HG02981 (cell line): Measurements from ENCODE around the gene PARD3.

ENCODE experiments used
- ATAC-seq: cut with Tn5 transposase; IDR thresholded peaks from one replicate; pipeline ENCODE4 v1.9.1; 2021; ENCODE audit warnings: mild to moderate bottlenecking, moderate library complexity; ENCODE audit not compliant: unreplicated experiment

PARD3 gene

DNA sequence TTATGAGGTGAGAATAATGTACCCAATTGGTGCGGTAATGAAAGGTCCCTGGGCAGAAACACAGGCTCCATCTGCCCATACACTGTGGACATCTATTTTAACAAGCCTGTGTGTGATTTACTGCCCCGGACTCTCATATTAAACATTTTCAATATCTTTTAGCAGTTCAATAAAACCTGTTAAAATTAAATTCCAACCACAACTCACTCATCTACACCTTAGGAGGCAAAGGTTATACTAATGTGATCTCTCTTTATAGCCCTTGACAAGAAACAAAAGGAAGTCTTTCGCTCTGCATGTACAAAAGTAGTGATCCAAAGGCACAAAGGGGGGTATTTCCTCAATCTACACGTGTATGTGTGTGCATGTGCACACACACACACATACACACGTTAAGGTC is 186.0 kb downstream of the PARD3 start:
- ATAC-seq, result no peak

DNA sequence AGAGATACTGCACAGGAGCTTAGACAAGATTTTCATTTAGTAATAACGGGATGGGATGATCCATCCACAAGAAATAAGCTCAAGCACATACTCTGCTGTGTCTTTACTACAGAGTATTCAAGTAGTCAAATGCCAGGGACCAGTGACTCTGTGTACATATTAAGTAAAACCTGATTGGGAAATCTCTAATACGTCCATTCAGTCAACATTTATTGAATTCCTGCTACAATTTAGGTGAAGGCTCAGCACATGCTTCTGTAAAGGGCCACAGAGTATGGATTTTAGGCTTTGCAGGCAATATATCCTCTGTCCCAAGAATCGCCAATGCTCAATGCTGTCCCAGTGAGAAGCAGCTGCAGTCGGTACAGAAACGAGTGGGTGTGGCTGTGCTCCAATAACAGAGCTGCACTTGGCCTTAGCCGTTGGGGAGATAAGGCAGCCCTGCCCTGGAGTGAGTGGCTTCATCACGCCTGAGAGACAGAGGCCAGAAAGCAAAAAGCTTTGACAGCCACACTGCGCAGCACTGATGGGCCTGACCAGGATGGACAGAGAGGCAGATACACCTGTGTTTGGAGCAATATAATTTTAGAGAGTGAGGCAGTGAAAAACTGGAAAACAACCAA is 186.8 kb downstream of the PARD3 start:
- no peak for ATAC-seq

DNA sequence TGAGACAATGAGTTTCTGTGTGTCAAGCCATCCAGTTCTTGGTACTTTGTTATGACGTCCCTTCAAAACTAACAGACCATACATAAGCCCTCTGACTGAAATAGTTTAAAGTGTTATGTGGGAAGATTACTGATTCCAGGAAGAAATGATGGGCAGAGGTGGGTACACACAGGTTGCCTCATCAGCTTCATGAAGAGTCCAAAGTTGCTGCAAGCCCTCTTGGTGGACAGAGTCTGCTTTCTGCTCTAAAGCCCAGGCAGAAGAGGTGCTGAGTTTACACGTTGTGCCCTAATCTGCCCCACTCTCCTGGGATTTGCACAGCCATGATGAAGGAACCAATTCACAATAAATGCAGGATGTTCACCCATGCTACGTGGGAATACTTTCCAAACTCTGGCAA is 187.4 kb downstream of the PARD3 start:
- ATAC-seq, result no peak

DNA sequence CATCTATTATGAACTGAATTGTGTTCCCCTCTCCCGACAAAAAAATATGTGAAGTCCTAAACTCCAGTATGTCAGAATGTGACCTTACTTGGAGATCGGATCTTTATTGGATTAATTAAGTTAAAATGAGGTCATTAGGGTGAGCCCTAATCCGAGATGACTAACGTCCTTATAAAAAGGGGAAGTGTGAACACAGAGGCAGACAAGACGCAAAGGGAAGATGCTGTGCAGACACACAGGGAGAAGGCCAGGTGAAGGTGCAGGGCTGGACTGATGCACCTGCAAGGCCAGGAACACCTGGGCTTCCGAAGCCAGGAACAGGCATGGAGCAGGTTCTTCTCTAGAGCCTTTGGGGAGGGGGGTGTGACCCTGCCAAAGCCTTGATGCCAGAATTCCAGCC is 187.8 kb downstream of the PARD3 start:
- ATAC-seq, result no peak

DNA sequence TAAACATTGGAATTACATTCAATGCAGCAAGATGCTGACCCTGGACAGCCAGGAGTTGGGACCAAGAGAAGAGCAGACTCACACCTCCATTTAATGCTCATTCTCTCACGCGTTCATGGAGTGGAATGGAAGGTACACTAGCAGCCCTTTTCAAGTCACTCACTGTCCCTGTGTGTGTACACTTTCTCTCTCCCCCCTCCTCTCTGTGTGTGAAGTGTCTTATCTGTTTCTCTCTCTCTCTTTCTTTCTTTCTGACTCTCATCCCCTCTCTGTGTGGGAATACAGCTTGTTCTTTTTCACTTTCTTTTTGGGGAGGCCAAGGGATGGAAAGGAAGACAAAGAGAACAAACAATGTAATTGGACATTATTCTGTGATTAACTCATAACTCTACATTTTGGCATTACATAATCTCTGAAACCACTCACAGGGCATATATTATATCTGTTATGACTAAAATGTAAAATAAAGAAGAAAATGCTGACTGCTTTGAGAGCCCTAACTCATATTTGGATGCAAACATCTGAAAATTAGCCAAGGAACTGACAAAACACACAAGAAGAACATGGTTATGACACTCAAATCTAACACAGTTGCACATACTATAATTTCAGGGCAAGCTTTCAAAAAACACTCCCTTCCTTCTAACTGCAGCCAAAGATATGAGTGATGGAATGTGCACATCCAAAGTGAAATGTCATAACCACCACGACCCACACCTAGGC is 188.8 kb downstream of the PARD3 start:
- no peak for ATAC-seq

DNA sequence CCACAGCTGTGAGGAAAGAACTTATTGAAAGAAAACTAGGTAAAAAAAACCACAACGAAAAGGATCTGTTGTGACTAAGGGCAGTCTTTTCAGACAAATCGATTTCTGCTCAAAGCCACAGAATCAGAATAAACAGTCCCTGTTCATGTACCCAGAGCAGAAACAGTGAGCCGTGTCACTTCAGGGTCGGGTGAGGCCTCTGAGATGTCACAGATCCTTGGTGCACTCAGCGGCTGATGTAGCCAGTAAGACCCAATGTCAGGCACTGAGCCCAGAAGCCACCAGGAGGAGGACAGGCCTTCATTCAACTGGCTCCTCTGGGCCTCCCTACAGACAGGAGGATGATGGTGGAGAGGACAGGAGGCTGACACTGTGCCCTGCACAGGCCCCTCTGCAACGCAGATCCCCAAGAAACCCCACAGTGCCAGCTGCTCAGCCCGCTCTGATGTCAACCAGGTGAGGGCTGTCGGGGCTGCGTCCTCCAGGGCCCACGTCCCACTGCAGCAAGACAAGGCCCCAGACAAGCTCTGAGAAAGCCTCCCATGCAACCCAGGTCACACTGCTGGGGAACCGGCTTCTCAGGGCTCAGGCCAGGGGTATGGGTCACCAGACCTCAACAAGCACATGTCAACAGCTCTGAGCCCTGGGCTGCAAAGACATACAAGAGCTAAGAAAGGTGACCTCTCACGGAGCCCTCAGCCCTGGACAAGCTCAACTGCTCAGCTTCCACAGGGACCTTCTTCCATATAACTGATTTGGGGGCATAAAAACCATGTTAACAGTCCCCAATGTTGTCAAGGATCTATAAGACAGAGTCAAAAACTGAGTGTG is 190.6 kb downstream of the PARD3 start:
- no peak for ATAC-seq

DNA sequence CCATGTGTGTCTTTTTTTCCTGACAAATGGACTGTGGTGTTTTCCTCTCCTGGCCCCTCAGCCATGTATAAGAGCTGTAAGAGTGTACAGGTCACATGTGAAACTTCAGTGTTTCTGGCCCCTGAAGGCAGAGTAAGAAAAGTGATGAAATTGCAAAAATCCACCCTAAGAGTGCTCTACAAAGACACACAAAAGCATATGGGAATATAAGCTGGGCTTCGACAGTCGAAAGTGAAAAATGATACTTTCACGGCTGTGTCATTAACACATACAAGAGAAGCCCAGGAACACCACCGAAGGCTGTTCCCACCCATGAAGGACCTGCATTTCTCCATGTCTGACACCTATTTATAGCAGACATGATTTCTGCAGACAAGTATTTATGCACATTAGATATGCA is 192.2 kb downstream of the PARD3 start:
- no peak for ATAC-seq

DNA sequence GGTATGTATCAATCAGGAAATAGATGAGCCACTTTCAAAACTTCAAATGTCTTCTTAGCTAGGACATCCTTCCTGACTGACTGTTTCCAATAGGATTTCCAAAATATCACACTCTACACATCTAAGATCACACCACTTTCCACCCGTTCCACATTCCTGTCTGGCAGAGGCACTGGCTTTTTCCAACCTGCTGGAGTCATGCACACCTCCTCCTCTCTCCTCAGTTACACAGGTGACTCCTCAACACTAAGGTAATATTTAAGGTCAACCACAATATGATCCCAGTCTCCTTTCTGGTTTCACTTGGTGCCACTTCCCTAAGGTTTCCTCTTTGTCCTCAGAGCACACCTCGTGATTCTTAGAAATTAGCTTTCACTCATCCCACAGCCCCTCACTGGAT is 196.5 kb downstream of the PARD3 start:
- ATAC-seq, result no peak

DNA sequence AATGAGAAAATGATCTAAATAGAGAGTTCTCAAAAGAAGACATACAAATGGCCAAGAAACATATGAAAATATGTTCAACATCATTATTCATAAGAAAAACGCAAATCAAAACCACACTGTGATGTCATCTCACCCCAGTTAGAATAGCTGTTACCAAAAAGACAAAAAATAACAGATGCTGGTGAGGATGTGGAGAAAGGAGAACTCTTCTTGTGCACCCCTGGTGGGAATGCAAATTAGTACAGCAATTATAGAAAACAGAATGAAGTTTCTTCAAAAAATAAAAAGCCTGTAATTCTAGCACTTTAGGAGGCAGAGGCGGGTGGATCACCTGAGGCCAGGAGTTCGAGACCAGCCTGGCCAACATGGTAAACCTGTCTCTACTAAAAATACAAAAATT is 199.3 kb downstream of the PARD3 start:
- ATAC-seq, result peak; percentile 80

DNA sequence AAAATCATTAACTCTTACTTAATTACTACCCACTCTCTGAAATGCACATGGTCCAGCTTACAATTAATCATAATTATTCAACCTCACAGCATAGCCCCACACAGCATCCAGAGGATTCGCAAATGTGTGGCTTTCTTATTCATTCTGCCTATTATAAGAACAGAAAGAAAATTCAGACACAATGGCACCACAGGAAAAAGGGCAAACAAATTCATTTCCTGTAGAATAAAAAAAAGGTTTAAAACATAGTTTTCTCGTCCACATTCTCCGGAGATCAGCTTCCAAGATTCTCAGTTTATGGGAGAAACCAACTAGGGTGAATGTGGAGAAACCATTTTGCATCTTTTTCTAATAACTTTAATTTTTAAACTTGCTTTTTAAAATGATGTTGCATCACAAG is 201.6 kb downstream of the PARD3 start:
- no peak for ATAC-seq

DNA sequence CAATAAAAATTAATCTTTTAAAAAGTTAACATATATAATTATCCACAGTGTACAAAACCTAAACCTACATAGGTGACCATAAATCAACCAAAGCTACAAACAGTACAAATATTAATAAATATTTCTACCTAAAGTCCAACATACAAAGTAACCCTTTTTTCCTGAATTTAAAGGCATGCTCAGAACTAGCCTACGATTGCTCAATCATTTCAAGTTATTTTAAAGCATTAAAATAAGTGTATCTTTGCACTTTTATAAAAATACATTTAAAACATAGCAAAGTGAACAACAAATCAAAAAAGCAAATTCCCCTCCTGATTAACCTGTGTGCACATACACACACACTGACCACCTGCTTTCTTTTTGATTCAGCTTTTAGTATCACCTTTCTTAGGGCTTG is 202.2 kb downstream of the PARD3 start:
- ATAC-seq, result no peak

DNA sequence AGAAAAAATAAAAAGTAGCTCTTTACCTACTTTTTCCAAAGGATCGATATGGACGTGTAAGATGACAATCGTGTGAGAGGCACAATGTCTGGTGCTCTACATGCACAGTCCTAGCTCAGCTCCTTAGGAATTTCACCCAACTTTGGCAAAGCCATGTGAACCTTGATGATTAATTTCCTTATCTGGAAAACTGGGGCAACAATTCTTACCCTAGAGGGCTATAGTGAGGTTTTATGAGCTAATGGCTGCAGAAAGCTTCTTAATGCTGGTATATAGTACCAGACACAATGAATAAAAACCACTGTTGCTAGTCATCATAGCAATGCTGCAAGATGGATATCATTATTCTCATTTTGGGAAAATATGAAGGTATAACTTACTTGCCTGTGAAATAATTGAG is 202.7 kb downstream of the PARD3 start:
- ATAC-seq, result no peak

DNA sequence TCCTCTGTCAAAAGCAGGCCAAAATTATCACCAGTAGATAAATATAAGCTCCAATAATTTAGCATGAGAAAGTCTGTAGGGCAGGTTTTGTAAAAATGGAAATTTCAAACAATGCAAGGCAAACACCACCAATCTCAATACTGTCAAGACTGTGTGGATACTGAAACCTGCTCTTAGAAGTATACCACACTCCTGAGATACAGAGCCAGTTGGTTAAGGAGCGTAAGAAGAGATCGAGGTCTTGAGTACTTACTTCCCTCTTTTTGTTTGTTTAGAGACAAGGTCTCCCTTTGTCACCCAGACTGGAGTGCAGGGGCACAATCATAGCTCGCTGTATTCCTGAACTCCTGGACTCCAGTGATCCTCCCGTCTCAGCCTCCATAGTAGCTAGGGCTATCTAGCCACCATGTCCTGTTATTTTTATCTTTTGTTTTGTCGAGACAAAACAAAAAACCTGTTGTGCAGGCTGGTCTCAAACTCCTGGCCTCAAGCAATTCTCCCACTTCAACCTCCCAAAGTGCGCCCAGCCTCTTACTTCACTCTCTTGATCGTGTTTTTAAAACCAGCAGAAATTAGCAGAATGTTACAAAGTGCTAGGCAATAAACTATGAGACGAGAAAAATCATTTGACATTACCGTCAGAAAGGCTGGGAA is 205.7 kb downstream of the PARD3 start:
- ATAC-seq, result peak; percentile 61

DNA sequence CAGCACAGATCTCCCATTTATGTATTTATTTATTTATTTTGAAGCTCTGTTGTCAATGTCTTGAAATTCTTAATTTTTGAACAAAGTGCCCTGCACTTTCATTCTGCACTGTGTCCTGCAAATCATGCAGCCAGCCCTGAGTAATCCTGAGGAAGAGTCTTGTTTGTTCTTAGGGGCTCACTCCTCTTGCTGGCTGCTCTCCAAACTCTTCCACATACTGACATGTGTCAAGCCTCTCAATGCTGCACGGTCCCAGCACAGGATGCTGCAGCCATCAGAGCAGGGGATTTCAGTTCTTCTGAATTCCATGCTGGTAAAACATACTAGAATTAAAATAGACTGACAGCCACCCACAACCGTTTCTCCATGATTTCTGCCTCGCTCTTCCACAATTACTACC is 207.2 kb downstream of the PARD3 start:
- ATAC-seq, result no peak

DNA sequence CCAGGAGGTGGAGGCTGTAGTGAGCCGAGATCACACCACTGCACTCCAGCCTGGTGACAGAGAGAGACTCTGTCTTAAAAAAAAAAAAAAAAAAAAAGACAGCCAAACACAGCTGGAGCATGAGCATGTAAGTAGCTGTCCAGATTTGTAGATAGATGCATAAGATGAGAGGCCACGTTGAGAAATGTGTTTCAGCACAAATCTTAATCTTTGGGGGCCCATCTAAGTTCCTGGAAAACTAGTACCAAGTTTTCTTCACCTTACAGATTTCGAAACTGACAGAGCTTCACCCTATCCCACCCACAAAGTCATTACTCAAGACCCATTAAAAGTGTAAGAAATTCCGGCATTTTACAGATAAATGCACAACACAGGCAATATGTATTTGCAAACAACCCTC is 208.2 kb downstream of the PARD3 start:
- no peak for ATAC-seq

DNA sequence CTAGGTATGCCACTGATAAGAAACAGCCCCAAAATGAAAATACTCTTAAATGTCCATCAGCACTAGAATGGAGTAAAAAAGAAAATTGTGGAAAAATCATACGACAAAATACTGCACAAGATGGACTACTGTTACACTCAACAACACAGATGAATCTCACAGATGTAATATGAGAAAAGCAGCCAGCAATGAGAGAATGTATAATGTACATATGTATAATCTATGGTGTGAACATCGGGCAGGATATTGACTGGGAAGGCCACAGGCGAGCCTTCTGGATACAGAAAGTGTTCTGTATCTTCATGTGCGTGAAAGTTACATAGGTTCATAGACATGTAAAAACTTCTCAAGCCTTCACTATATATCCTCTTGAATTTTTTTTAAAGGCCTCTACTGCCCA is 212.6 kb downstream of the PARD3 start:
- no peak for ATAC-seq

DNA sequence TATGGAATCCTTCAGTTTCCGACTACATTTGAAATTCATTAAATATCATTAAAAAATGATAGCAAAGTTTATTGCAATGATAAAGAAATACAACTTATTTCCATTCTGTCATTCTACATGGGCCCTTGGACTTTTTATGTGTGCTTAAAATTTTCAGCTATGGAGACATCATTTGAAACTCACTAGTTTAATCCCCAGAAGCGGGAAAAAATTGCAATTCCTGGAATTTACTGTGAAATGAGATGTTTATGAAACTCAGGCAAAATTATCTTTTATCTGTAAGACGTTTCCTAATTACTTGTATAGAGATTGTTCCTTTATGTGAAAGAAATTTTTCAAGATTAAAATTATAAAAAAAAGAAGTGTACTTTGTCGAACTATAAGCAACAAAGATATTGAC is 213.4 kb downstream of the PARD3 start:
- no peak for ATAC-seq

DNA sequence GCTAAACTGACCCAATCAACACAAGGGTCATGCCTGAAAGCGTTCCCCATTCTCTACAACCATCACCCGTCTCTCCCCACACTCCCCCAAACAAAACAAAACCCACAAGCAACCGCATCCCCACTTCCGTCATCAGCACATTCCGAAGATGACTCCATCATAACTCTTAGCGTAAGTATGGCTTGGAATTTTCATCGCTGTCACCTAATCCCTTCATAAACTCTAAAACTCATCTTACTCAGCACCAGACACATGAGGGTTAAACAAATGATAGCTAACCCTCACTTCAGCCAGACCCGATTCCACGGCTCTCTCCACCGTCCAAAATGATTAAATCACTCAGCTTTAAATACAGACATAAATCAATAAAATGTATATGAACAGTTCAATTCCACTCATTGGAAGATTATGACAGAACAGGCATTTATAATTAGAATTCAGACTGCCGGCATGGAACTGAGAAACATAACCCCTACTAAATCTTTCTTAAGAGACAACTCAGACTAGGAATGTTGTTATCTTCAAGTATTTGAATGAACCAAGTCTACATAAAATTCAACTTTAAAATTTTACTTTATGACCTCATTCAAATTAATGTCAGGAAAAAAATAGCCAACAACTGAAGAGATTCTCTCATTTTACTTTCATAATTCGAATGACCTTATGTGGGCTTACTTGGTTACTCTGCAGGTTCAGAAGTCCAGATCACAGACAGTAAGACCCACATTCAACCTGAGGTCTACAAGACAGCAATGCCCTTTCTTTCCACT is 215.9 kb downstream of the PARD3 start:
- no peak for ATAC-seq

DNA sequence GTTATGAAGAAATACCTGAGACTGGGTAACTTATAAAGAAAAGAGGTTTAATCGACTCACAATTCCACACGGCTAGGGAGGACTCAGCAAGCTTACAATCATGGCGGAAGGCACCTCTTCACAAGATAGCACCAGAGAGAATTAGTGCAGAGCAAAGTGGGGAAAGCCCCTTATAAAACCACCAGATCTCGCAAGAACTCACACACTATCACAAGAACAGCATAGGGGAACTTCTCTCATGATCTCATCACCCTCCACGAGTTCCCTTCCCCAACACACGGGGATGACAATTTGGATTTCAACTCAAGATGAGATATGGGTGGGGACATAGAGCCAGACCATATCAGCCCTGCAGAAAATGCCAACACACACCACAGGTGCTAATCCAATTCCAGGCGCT is 218.7 kb downstream of the PARD3 start:
- no peak for ATAC-seq

DNA sequence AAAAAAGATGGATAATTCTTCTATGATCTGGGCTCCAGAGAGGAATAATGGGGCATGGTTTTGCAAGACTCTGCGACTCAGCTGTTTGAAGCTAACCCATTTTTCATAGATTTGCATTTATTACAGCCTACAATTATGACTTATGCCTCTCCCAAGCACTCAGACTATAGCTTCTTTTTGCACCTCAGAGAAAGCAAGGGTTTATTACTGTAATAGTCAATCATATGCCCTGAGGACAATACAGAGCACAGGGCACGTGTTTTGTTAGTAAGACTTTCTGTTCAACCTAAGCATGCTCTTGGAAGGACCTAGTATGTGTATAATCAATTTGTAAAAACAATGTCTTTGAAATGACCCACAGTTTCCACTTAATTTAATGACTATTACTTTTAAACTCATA is 221.2 kb downstream of the PARD3 start:
- ATAC-seq, result no peak

DNA sequence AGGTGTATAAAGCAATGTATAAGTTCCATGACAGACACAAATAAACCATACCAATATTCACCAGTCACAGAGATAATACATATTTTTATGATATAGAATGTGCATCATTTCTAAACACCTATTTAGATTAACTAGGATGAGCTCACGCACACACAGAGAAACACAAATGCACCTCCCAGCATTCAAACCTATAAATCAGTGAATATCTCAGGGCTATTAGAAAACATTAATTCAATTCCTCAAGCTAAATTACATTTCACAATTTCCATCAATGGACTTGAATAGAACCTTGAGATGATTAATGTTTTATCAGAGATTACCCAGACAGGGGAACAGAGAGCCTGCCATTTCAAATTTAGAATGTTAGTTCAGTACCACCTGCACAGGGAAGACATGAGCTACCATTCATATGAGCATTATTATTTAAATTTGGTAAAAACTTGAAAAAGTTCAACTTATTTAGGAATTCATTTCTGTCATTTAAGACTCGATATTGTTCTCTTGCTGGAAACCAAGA is 221.7 kb downstream of the PARD3 start:
- ATAC-seq, result no peak
